ENCODE results near the gene MISP. TPM values are rescaled to one million over a fixed set of nuclear protein-coding genes. Genes with fewer than 3 reads are reported as not detected.

The MISP gene
- total RNA-seq, 1 experiment from 2014 or later = 0.70 TPM

DNA sequence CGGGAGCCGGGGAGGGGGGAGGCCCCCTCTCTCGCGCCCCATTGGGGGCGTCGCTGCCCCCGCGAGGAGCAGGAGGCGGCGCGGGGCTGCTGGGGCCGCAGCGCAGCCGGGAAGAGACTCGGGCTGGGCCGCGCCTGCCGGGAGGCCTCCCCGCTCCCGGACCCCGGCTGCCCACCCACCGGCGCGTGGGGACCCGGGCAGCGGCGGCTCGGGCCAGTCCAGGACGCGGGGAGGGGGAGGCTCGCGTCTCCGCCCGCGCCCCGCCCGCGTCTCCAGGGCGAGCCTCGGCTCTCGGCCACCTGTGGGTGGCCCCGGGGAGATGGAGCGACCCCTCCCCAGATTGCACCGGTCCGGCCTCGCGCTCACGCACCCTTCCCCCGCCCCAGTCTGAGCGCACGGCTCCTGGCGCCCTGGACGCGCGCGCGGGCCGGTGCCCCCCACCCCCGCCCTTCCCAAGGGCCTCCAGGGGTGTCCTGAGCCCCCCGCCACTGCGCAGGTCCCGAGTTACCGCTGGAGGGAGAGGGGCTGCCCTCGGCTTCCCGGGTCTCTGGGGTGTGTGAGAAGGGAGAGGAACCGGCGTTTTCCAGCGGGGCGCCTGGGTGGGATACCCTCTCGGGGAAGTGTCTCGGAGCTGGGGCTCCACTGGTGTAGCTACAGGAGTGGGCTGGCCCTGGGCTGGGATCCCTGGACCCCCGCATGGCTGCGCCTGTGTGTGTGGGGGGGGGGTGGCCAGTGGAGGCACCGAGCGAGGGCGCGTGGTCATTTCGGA is 41.5 kb upstream of the MISP start (continued):
- TF ChIP-seq SOX15 (CRISPR knock-in tag; IDR thresholded peaks at IDR 0.05) (no peak), GABPB1 (CRISPR knock-in tag; IDR thresholded peaks at IDR 0.05) (no peak)

DNA sequence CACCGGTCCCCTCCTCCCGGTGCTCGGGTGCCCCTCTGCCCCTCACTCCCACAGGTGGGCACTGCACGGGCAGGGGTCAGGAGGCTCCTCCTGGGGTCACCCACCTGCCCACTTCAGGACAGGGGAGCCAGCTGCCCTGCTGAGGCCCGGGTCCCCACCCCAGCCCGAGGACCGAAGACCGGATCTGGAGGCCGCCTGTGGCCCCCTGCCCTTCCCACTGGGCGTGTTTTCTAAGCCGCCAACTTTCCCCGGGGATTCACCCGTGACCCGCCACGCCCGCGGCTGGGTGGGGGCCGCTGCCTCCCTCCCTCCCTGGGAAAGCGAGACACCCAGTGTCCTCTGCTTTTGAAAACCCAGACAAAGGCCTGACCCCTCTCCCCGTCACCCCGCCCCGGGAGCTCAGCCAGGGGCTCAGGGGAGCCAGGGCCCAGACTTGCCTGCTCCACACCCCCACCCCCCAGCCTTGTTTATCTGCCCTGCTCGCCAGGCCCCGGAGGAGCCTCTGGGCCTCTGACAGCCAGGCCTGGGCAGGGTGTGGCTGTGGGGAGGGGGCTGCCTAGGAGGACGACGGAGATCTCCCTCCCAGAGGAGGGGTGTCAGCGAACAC is 40.8 kb upstream of the MISP start:
- peaks cover 10% of the 10 kb centered on the region for H3K4me1 Mint-ChIP-seq

DNA sequence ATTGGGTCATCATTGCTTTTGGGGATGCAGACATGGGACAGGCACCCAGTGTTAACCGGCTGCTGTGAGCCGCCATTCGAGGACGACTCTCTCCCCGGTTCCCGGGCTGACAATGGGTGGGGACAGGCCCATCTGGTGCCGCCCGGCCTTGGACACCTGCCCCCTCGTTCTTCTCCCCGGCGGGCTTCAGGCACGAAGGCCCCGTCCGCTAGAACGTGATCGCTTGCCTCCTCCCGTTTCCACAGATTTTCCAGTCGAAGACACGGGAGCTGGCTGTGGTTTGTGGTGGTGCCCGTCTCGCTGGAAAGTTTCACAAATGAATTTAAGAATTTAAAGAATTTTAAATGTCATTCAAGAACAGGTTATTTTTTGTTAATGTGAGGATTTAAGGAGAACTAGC is 40.1 kb upstream of the MISP start:
- Mint-ChIP-seq H3K27me3 (ENCODE audit: low read depth) (peaks cover 20% of the 10 kb centered on the region), H3K9me3 (peaks cover 11% of the 10 kb centered on the region), H3K4me1 (peaks cover 10% of the 10 kb centered on the region), H3K4me3 (peak overlapping the region; percentile 50), H3K36me3 (peaks cover 8% of the 10 kb centered on the region), H3K27ac (0 out of 2 replicates have a peak overlapping the region, but pooled peaks have one; percentile 50)
- CTCF ChIA-PET = interaction anchor here (0.6 to 1.2 kb wide), 2 partner anchors 31 kb away, joined by 3 read pairs; no protein-coding TSS in a partner anchor
- ATAC-seq = no peak
- DNase-seq (ENCODE audit: low spot score) = no peak
- POLR2A ChIA-PET = no interaction called here
- TF ChIP-seq, protein P1, sequence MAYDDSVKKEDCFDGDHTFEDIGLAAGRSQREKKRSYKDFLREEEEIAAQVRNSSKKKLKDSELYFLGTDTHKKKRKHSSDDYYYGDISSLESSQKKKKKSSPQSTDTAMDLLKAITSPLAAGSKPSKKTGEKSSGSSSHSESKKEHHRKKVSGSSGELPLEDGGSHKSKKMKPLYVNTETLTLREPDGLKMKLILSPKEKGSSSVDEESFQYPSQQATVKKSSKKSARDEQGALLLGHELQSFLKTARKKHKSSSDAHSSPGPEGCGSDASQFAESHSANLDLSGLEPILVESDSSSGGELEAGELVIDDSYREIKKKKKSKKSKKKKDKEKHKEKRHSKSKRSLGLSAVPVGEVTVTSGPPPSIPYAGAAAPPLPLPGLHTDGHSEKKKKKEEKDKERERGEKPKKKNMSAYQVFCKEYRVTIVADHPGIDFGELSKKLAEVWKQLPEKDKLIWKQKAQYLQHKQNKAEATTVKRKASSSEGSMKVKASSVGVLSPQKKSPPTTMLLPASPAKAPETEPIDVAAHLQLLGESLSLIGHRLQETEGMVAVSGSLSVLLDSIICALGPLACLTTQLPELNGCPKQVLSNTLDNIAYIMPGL (CRISPR knock-in tag; IDR thresholded peaks at IDR 0.05) = no peak
- no peak for TF ChIP-seq ETV6 (CRISPR knock-in tag; IDR thresholded peaks at IDR 0.05)
- TF ChIP-seq, protein P2, sequence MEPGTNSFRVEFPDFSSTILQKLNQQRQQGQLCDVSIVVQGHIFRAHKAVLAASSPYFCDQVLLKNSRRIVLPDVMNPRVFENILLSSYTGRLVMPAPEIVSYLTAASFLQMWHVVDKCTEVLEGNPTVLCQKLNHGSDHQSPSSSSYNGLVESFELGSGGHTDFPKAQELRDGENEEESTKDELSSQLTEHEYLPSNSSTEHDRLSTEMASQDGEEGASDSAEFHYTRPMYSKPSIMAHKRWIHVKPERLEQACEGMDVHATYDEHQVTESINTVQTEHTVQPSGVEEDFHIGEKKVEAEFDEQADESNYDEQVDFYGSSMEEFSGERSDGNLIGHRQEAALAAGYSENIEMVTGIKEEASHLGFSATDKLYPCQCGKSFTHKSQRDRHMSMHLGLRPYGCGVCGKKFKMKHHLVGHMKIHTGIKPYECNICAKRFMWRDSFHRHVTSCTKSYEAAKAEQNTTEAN (CRISPR knock-in tag; IDR thresholded peaks at IDR 0.05) = no peak
- TF ChIP-seq ZNF232 (CRISPR knock-in tag; IDR thresholded peaks at IDR 0.05) = no peak
- TF ChIP-seq, protein P3, sequence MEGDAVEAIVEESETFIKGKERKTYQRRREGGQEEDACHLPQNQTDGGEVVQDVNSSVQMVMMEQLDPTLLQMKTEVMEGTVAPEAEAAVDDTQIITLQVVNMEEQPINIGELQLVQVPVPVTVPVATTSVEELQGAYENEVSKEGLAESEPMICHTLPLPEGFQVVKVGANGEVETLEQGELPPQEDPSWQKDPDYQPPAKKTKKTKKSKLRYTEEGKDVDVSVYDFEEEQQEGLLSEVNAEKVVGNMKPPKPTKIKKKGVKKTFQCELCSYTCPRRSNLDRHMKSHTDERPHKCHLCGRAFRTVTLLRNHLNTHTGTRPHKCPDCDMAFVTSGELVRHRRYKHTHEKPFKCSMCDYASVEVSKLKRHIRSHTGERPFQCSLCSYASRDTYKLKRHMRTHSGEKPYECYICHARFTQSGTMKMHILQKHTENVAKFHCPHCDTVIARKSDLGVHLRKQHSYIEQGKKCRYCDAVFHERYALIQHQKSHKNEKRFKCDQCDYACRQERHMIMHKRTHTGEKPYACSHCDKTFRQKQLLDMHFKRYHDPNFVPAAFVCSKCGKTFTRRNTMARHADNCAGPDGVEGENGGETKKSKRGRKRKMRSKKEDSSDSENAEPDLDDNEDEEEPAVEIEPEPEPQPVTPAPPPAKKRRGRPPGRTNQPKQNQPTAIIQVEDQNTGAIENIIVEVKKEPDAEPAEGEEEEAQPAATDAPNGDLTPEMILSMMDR (IDR thresholded peaks at IDR 0.05) = no peak
- no peak for TF ChIP-seq CREB1 (CRISPR knock-in tag; IDR thresholded peaks at IDR 0.05)
- TF ChIP-seq, protein P4, sequence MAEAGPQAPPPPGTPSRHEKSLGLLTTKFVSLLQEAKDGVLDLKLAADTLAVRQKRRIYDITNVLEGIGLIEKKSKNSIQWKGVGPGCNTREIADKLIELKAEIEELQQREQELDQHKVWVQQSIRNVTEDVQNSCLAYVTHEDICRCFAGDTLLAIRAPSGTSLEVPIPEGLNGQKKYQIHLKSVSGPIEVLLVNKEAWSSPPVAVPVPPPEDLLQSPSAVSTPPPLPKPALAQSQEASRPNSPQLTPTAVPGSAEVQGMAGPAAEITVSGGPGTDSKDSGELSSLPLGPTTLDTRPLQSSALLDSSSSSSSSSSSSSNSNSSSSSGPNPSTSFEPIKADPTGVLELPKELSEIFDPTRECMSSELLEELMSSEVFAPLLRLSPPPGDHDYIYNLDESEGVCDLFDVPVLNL (CRISPR knock-in tag; IDR thresholded peaks at IDR 0.05; ENCODE audit: borderline replicate concordance, low read depth) = no peak
- TF ChIP-seq NFYB (CRISPR knock-in tag; conservative IDR thresholded peaks at IDR 0.05; ENCODE audit: low read depth) = no peak
- TF ChIP-seq, protein P5, sequence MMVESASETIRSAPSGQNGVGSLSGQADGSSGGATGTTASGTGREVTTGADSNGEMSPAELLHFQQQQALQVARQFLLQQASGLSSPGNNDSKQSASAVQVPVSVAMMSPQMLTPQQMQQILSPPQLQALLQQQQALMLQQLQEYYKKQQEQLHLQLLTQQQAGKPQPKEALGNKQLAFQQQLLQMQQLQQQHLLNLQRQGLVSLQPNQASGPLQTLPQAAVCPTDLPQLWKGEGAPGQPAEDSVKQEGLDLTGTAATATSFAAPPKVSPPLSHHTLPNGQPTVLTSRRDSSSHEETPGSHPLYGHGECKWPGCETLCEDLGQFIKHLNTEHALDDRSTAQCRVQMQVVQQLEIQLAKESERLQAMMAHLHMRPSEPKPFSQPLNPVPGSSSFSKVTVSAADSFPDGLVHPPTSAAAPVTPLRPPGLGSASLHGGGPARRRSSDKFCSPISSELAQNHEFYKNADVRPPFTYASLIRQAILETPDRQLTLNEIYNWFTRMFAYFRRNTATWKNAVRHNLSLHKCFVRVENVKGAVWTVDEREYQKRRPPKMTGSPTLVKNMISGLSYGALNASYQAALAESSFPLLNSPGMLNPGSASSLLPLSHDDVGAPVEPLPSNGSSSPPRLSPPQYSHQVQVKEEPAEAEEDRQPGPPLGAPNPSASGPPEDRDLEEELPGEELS (CRISPR knock-in tag; IDR thresholded peaks at IDR 0.05) = no peak
- no peak for TF ChIP-seq TEAD4 (CRISPR knock-in tag; IDR thresholded peaks at IDR 0.05)
- TF ChIP-seq ATF1 (CRISPR knock-in tag; IDR thresholded peaks at IDR 0.05) = no peak
- no peak for TF ChIP-seq SMAD4 (CRISPR knock-in tag; IDR thresholded peaks at IDR 0.05)
- TF ChIP-seq, protein P6, sequence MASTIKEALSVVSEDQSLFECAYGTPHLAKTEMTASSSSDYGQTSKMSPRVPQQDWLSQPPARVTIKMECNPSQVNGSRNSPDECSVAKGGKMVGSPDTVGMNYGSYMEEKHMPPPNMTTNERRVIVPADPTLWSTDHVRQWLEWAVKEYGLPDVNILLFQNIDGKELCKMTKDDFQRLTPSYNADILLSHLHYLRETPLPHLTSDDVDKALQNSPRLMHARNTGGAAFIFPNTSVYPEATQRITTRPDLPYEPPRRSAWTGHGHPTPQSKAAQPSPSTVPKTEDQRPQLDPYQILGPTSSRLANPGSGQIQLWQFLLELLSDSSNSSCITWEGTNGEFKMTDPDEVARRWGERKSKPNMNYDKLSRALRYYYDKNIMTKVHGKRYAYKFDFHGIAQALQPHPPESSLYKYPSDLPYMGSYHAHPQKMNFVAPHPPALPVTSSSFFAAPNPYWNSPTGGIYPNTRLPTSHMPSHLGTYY (CRISPR knock-in tag; IDR thresholded peaks at IDR 0.05) = no peak
- TF ChIP-seq, protein P7, sequence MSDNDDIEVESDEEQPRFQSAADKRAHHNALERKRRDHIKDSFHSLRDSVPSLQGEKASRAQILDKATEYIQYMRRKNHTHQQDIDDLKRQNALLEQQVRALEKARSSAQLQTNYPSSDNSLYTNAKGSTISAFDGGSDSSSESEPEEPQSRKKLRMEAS (CRISPR knock-in tag; IDR thresholded peaks at IDR 0.05) = no peak
- no peak for TF ChIP-seq FOXJ3 (CRISPR knock-in tag; IDR thresholded peaks at IDR 0.05; ENCODE audit: borderline replicate concordance)

More for the DNA sequence above, 40.8 kb upstream of the MISP start:
- no peak for DNase-seq (ENCODE audit: low spot score)
- TF ChIP-seq, protein P1 (CRISPR knock-in tag; IDR thresholded peaks at IDR 0.05) = 0 out of 2 replicates have a peak, but pooled peaks have one; percentile 31
- no peak for TF ChIP-seq GRHL2 (CRISPR knock-in tag; IDR thresholded peaks at IDR 0.05; ENCODE audit: insufficient replicate concordance, severe bottlenecking)
- Mint-ChIP-seq H3K36me3 (peaks cover 4% of the 10 kb centered on the region), H3K27me3 (ENCODE audit: low read depth) (peaks cover 24% of the 10 kb centered on the region), H3K27ac (no peak overlapping the region), H3K9me3 (peaks cover 5% of the 10 kb centered on the region; the same call in 1 of the 2 replicates), H3K4me3 (no peak overlapping the region)
- ChIA-PET POLR2A (no interaction called here), CTCF (no interaction called here)
- ATAC-seq = no peak
